GM18867 (cell line): Measurements from ENCODE around the gene B3GNT3.
A peak's percentile ranks its signal among the peaks of the same experiment; 100 is the strongest.
"Not testable (repeated sequence)": the region's sequence is repeated elsewhere in the genome, so short reads cannot be mapped to it uniquely, and the experiment has no call there.

Experiments used
- ATAC-seq: cut with Tn5 transposase; IDR thresholded peaks from one replicate; pipeline ENCODE4 v1.9.1; 2021; ENCODE audit warnings: mild to moderate bottlenecking, moderate library complexity; ENCODE audit not compliant: unreplicated experiment

B3GNT3 gene

DNA sequence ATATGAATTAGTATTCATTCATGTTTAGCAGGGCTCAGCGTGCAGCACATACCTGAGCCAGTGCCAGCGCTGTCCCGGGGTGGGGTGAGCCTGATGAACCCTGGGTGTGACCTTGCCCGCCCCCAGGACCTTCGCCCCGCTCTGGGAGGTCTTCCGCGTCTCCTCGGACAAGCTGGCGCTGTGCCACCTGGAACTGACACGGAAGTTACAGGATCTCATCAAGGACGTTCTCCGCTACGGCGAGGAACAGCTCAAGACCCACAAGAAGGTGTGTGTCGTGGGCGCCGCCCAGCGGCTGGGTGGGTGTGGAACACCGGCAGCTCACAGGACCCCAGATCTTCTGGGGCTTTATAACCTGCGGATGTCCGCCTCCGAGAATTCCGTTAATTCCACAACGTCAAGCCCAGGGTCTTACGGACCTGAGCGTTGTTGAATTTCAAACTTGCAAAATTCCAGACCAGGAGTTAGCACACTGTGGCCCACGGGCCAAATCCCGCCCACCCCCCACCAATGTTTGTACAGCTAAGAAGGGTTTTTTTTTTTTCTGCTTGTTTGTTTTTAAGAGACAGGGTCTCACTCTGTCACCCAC lies 28.3 kb upstream of the B3GNT3 start:
- no peak for ATAC-seq

DNA sequence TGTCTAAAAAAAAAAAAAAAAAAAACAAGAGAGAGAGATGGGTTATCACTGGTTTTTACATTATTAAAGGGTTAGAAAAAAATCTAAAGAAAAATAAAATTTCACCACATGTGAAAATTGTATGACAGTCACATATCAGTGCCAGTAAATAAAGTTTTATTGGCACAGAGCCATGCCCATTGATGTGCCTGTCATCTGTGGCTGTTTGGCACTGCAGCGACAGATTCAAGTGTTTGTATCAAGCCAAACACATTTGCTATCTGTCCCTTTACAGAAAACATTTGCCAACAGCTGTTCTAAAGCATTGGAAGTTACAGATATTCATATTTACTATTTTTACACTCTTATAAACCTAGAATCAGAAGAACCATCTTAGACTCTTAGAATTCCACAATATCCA lies 27.4 kb upstream of the B3GNT3 start:
- ATAC-seq = no peak

DNA sequence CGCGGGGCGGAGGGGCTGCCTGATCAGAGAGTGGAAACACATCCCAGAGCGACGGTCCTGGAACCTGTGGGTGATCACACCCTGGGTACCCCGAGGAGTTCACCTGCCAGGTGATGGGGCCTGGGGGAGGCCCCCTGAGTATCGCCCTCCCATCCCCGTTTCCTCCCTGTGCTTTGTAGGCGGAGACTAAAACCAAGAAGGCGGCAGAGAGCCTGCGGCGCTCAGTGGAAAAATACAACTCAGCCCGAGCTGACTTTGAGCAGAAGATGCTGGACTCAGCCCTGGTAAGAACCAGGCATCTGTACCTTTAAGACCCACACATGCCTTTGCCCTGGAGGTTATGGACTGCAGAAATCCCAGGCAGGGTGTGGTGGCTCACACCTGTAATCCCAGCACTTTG lies 24.3 kb upstream of the B3GNT3 start:
- no peak for ATAC-seq

DNA sequence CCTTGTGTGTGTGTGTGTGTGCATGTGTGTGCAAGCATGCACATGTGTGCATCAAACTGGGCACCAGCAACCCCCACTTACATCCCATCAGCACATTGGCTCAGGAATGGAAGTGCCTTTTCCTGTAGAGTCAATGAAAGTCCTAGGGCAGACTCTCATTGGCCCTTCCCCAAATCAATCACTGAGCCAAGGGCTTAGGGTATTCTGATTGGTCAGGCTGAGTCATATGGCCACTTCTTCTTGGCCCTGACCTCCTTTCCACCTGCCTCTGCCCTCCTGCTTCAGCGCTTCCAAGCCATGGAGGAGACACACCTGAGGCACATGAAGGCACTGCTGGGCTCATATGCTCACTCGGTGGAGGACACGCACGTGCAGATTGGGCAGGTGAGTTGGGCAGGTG lies 22.8 kb upstream of the B3GNT3 start:
- no peak for ATAC-seq

DNA sequence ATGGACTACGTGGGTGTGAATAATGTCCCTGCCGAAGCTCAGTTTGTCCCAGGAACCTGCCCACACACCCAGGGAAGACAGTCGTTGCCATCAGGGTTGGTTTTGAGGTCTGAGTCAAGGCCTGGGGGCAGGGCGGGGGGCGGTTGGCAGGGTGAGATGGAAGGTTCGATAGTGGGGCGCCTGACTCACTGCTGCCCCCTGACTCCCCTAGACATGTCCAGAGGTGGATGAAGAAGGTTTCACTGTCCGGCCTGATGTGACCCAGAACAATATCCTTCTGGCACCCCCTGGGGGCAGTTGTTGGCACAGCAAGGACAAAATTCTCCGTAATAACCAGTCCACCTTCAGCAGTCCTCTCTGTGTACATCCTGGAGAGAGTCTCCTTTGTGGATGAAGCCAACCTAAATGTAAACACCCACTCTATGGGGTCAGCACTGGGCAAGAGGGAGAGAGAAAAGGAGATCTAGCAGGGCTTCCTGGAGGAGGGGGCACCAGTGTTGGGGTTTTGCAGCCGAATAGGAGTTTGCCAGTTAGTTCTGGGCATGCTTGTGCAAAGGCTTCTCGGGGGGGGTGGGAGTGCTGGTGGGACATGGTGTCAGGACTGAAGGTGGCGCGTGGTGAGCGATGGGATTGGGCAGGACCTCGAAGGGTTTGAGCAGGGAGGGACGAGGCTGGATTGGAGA lies 19.6 kb upstream of the B3GNT3 start:
- no peak for ATAC-seq

DNA sequence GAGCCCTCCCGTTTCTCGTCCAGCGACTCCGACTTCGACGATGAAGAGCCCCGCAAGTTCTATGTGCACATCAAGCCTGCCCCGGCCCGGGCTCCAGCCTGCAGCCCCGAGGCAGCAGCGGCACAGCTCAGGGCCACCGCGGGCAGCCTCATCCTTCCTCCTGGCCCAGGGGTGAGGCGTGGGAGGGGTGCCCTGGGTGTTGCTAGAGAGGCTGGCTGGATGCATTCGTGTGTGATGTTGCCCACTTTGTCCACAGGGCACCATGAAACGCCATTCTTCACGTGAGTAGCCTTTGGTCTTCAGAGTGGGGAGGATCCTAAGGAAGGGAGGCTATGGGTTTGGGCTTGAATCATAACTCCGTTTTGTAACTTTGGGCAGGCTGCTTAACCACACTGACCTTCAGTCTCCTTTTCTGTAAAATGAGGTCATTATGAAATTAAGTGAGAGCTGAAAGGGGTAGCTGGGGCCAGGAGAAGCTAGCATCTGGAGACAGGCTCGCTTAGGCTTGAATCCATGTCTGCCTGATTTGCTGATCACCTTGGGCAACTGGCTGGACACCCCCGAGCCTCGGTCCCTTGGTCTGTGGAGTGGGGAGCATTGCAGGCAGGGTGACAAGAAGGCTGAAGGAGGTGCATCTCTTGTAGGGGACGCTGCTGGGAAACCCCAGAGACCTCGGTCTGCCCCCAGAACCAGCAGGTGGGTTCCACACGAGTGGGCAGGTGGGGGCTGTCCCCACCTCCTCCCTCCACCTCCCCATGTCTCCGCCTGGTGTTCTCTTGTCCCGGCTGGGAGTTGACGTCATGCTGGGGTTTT lies 18.7 kb upstream of the B3GNT3 start:
- ATAC-seq = peak; percentile 71

DNA sequence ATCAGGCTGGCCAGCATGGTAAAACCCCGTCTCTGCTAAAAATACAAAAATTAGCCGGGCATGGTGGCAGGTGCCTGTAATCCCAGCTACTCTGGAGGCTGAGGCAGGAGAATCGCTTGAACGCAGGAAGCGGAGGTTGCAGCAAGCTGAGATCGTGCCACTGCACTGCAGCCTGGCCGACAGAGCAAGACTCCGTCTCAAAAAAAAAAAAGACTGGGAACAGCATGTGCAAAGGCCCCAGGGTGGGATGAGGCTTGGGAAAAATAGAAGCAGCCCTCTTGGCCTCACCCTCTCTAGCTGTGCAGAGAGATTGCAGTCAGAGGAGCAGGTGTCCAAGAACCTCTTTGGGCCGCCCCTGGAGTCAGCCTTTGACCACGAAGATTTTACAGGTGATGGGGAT lies 17.1 kb upstream of the B3GNT3 start:
- not testable (repeated sequence) for ATAC-seq

DNA sequence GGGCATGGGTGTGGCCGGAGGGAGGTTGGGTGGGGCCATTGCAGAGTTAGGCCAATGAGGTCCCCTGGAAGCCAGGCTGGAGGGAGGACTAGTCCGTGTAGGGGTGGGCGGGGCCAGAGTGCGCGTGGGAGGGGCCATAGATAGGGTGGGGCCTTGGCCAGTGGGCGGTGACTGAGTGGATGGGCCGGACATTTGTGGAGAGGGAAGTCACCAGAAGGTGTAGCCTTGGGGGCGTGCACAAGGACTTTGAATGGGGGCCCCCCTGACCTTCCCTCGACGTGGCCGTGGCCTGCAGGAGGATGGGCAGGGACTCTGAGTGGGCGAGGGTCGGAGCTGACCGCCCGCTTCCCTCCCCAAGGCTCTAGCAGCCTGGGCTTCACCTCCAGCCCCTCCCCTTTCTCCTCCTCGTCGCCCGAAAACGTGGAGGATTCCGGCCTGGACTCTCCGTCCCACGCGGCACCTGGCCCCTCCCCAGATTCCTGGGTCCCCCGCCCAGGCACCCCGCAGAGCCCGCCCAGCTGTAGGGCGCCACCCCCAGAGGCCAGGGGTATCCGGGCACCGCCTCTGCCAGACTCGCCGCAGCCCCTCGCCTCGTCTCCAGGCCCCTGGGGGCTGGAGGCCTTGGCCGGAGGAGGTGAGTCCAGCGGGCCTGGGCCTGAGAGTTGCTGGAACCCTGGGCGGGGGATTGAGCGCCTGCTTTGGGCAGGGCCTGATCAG lies 16.5 kb upstream of the B3GNT3 start:
- no peak for ATAC-seq

DNA sequence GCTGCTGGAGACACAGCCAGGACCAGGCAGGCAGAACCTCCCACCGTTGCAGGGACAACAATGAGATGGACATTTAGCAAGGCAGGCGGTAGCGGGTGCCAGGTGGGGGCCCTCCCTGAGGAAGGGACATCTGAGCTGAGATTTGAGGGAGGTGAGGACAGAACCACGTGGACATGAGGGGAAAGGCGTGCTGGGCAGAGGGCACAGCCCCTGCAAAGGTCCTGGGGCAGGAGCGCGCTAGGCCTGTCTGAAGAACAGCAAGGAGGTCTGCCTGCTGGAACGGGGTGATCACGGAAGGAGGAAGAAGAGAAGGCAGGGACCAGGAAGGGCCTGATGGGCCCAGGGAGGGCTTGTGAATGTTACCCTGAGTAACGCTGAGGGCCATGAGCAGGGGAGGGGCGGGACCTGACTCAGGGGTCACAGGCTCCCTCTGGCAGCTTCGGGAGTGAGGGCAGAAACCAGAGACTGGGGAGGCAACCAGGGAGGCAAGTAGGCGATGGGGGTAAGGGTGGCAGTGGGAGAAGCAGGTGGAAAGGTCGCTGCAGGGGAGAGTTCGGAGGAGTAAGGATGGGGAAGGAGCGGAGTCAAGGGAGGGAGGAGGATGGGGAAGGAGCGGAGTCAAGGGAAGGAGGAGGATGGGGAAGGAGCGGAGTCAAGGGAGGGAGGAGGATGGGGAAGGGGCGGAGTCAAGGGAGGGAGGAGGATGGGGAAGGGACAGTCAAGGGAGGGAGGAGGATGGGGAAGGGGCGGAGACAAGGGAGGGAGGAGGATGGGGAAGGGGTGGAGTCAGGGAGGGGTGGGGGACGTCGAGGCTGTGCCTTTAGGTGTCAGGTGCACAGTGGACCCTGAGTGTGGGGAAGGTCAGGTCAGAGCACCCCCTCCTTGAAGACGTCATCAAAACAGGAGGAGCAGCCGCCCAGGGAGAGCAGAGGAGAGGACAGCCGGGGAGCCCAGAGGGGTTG lies 15.7 kb upstream of the B3GNT3 start:
- no peak for ATAC-seq

DNA sequence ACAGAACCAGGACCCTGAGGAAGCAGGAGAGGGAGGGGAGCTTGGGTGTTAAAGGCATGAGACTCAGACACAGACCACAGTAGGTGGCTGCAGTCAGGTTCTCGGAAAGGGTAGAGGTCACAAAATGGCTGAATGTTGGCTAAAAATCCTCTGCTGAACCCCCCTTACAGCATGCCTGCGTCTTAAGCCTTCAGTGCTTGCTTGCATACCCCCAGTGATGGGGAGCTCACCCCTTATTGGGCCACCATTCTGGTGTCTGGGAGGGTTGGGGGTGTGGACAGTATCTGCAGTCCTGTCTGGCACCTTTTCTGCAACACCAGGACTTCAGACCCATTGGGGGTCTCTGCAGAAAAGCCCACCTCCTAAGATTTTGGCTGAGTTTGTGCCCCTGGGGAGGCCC lies 14.2 kb upstream of the B3GNT3 start:
- no peak for ATAC-seq

DNA sequence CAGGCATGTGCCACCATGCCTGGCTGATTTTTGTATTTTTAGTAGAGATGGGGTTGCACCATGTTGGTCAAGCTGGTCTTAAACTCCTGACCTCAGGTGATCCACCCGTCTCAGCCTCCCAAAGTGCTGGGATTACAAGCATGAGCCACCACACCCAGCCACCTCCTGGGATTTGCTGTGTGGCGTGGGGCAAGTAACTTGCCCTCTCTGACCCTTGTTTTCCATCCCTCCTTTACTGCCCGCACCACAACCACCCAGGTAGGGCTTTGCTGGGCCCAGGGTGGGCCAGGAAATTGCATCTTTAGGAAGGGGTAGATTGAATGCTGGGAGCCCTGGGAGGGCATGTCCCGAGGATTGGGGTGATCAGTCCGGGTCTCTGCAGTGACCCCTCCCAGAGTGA lies 11.2 kb upstream of the B3GNT3 start:
- ATAC-seq = not testable (repeated sequence)

DNA sequence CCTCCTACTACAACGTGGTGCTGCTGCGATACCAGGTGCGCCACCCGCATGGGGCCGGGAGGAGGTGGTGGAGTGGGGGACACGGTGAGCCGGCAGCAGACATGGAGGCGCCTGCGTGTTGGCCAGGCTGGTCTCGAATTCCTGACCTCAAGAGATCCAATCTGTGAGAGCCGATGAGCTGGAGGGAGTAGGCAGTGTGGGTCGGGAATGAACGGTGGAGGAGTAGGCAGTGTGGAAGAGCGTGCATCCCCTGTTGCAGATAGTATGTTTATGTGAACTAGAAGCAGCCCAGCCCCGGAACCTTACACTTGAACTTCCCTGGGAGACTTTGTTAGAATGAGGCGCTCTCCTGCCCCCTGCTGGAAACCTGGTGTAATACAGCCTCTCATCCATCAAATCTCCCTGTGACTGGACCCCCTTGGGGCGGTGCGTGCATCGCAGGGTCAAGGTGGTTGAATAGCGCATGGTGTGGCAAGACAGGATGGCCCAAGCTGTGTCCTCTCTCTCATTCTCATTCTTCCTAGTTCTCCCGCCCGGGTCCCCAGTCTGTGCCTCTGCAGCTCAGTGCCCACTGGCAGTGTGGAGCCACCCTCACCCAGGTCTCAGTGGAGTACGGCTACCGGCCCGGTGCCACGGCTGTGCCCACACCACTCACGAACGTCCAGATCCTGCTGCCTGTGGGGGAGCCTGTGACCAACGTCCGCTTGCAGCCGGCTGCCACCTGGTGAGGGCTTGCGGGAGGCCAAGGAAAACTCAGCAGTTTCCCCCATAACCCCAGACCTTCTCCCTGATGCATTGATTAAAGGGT lies 10.5 kb upstream of the B3GNT3 start:
- no peak for ATAC-seq

DNA sequence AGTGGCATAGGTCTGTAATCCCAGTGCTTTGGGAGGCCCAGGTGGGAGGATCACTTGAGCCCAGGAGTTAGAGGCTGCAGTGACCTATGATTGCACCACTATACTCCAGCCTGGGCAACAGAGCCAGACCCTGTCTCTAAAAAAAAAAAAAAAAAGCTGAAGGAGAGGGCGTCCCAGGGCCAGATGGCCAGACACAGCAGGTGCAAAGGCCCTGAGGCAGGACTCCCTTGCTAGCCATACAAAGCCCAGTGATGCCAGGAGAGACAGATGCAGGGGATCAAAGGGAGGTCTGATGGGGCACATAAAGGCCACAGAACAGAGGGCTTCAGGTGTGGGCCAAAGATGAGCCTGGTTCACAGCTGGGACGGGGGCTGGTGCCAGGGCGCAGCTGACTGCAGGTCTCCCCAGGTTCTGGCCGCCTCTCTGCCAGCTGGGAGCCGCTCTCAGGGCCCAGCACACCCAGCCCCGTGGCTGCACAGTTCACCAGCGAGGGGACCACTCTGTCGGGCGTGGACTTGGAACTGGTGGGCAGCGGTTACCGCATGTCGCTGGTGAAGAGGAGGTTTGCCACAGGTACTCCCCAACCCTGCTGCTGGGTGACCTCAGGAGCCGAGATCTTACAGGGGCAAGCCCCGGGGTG lies 7.5 kb upstream of the B3GNT3 start:
- no peak for ATAC-seq

DNA sequence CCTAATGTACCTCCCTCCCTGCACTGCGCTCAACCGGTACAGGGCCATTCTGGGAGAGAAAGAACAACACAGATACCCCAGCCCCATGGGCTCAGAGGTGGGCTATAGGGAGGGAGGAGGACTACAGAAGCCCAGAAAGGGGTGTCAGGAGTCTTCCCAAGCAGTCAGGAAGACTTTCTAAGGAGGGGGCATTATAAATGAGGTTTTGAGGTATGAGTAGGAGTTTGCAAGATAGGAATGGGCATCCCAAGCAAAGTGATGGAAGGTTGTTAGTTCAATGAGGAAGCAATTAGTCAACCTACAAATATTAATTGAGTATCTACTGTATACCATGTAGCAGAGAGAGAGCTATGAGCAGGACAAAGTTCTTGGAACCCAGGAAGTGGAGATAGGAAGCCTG lies 6.3 kb upstream of the B3GNT3 start:
- no peak for ATAC-seq

DNA sequence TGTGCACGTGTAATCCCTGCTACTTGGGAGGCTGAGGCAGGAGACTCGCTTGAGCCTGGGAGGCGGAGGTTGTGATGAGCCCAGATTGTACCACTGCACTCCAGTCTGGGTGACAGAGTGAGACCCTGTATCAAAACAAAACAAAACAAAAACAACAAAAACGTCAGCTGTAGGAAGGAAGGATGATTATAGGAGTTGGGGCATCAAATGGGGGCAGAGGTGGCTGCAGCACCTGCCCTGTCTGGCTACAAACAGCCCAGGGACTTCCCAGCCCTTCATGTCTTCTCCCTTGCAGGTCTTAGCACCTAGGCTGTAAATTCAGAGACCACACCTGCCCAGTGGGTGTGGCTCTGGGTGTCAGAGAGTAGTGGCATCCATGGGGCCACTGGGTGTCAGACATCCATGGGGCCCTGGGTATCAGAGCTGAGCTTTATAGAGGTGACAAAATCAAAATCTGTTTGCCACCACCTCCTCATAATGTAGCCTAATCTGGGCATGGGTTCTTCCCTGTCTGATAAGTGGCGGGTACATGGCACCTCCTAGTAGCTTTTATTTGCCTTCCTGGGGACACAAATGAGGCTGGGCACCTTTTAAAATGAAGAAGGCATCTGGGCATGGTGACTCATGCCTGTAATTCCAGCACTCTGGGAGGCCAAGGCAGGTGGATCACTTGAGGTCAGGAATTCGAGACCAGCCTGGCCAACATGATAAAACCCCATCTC lies 4.7 kb upstream of the B3GNT3 start:
- no peak for ATAC-seq

DNA sequence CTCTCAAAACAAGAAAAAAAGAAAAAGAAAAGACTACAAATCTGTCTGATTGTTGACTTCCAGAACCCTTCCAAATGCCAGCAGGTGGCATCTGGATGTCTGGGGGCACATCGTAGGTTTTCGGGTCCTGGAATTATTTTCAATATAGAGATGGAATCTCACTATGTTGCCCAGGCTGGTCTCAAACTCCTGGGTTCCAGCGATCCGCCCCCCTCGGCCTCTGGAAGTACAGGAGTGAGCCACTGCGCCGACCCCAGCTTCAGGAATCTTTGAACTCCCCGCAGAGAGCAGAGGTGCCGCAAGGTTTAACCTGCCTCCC lies 567 bp upstream of the B3GNT3 start:
- ATAC-seq = no peak

DNA sequence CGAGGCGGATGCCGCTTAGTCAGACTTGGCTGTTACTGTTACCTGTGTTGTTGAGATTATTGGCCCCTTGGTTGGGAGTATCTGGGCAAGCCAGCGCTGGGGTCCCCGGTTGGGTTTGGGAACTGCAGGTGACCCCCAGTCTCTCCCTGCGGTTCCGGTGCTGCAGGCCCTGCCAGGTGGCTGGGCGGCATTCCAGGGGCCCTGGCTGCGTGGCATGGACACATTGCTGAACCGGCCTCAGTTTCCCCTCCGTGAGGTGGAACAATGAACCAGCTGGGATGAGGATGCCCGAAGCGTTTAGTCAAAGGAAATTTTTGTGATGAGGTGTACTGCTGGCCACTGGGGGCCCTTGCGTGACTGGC lies 538 bp downstream of the B3GNT3 start:
- no peak for ATAC-seq

DNA sequence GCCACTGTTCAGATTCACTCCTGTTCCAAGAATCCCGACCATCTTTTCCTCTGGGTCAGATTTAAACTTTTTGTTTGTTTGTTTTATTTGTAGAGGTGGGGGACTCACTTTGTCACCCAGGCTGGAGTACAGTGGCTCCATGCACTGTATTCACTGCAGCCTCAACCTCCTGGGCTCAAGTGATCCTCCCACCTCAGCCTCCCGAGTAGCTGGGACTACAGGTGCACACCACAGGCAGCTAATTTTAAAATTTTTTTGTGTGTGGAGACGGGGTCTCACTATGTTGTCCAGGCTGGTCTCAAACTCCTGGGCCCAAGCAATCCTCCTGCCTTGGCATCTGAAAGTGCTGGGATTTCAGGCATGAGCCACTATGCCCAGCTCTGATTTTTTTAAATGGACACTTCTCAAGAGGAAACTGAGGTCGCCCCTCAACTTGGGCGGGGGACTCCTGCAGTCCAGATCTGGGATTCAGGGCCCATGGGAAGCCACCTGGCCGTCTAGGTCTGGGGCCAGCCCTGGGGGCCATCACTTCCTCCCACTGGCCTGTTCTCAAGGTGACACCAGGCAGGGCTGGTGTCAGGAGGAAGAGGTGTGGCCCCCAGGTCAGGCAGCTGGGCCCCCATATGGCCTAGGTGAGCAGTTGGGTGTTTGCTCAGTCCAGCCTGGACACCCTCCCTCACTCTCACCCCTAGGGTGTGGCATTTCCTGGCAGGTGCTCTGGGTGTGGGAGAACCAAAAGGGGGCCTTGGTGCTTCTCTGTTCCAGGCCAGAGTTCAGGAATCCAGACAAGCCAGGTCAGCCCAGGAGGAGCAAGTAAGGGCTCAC lies 1.3 kb downstream of the B3GNT3 start:
- ATAC-seq = no peak
